HL-60 (cell line): ENCODE data around the gene UBE2E3.

Experiments
- DNase-seq, 2 experiments: peaks; one replicate each; pipeline ENCODE4 v3.0.0-alpha.2; 2010 to 2020; ENCODE audit warnings: low read depth in 1 of 2, low spot score in 1 of 2
- H3K27ac ChIP-seq: fragments of 250-450 bp; sonication (Bioruptor Pico); replicated peaks from 2 replicates; pipeline ENCODE4 v1.5.1; 2020; ENCODE audit warnings: mild to moderate bottlenecking, moderate library complexity
- H3K27me3 ChIP-seq: fragments of 250-450 bp; sonication (Bioruptor Pico); 2 replicates; pipeline ENCODE4 v1.5.1; 2021; ENCODE audit warnings: mild to moderate bottlenecking, moderate library complexity; ENCODE audit not compliant: insufficient read depth, poor library complexity, severe bottlenecking
- H3K4me3 ChIP-seq: replicated peaks from 2 replicates; pipeline ENCODE4 v1.5.1; 2011; ENCODE audit warnings: mild to moderate bottlenecking, control low read depth, low read length; ENCODE audit not compliant: insufficient read depth
- CTCF ChIP-seq: IDR thresholded peaks from one replicate; pipeline ENCODE4 v1.5.1; 2011; ENCODE audit warnings: low read length, control low read depth, inconsistent platforms; ENCODE audit not compliant: insufficient read depth
- GABPA ChIP-seq: IDR thresholded peaks from 2 replicates; pipeline ENCODE4 v1.6.1; 2012; ENCODE audit warnings: low read depth
- POLR2AphosphoS5 ChIP-seq: IDR thresholded peaks from 2 replicates; pipeline ENCODE4 v1.6.1; 2012; ENCODE audit warnings: low read depth
- SPI1 ChIP-seq: IDR thresholded peaks from 2 replicates; pipeline ENCODE4 v1.6.1; 2012; ENCODE audit warnings: low read depth, mild to moderate bottlenecking, borderline replicate concordance
- TF ChIP-seq, protein P1 (sequence below): IDR thresholded peaks from 2 replicates; pipeline ENCODE4 v1.6.1; 2012; ENCODE audit warnings: low read depth; ENCODE audit not compliant: insufficient replicate concordance

UBE2E3 gene

DNA sequence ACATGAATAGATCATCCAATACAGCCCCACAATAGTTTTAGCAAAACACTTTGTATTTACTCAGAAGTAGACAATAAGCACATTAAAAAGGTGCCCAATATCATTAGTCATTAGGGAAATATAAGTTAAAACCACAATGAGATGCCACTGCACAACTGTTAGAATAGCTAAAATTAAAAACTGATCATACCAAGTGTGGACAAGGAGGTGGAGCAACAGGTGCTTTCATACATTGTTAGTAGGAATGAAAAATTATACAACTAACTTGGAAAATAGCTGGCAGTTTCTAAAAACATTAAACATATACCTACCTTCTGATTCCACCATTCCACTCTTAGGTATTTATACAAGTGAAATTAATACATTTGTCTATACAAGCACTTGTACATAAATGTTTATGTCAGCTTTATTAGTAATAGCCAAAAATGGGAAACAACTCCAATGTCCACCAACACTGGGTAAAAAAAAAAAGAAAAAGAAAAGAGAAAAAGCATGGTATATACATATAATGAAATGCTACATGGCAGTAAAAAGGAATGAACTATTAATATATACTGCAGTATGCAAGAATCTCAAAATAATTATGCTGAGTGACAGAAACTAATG lies 27.6 kb upstream of the UBE2E3 start:
- H3K4me3 ChIP-seq, result no peak overlapping the region
- no peak overlapping the region for H3K27ac ChIP-seq
- no peaks in the 10 kb centered on the region for H3K27me3 ChIP-seq
- no peak for DNase-seq
- TF ChIP-seq GABPA, result no peak
- TF ChIP-seq POLR2AphosphoS5, result no peak
- no peak for TF ChIP-seq SPI1
- TF ChIP-seq, protein P1, sequence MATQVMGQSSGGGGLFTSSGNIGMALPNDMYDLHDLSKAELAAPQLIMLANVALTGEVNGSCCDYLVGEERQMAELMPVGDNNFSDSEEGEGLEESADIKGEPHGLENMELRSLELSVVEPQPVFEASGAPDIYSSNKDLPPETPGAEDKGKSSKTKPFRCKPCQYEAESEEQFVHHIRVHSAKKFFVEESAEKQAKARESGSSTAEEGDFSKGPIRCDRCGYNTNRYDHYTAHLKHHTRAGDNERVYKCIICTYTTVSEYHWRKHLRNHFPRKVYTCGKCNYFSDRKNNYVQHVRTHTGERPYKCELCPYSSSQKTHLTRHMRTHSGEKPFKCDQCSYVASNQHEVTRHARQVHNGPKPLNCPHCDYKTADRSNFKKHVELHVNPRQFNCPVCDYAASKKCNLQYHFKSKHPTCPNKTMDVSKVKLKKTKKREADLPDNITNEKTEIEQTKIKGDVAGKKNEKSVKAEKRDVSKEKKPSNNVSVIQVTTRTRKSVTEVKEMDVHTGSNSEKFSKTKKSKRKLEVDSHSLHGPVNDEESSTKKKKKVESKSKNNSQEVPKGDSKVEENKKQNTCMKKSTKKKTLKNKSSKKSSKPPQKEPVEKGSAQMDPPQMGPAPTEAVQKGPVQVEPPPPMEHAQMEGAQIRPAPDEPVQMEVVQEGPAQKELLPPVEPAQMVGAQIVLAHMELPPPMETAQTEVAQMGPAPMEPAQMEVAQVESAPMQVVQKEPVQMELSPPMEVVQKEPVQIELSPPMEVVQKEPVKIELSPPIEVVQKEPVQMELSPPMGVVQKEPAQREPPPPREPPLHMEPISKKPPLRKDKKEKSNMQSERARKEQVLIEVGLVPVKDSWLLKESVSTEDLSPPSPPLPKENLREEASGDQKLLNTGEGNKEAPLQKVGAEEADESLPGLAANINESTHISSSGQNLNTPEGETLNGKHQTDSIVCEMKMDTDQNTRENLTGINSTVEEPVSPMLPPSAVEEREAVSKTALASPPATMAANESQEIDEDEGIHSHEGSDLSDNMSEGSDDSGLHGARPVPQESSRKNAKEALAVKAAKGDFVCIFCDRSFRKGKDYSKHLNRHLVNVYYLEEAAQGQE, result no peak
- no peak for TF ChIP-seq CTCF

DNA sequence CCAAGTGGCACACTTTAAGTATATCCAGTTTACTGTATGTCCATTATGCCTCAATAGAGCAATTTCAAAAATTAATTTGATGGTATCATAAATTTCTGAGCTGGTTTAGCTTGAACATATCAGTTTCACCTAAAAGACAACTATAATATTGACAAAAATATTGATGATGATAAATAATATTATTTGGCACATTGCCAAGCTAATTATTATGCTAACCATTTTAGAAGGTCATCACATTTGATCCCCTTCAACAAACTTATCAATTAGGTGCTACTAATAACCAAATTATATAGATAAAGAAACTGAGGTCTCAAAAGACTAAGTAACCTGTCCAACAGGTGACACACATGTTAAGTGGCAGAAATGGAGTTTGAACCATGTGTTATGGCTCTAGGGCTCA lies 26.9 kb upstream of the UBE2E3 start:
- Histone ChIP-seq H3K27me3 (no peaks in the 10 kb centered on the region), H3K4me3 (no peak overlapping the region), H3K27ac (no peak overlapping the region)
- DNase-seq, result no peak
- TF ChIP-seq SPI1 (no peak), CTCF (no peak), GABPA (no peak), POLR2AphosphoS5 (no peak)
- TF ChIP-seq, protein P1, result no peak

DNA sequence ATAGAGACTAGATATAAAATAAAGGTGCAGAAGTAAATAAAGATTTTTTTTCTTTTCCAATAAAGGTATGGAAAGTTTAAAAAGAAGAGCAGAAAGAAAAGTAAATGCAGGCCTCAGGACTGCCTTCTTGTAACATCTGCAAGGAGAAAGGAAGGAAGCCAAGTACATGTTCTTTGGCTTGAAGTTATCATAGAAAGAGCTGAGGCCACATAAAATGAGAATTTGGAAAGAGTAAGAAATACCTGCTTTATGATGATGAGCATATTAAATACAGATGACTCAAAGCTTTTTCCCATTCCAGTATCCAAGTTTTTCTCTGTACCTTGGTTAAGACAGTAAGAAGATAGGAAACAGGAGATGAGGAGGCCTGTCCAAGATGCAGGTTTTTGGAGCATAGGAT lies 25.3 kb upstream of the UBE2E3 start:
- TF ChIP-seq POLR2AphosphoS5, result no peak
- TF ChIP-seq CTCF, result no peak
- no peak for TF ChIP-seq GABPA
- TF ChIP-seq, protein P1, result no peak
- no peak for TF ChIP-seq SPI1
- no peak for DNase-seq
- H3K4me3 ChIP-seq, result no peak overlapping the region

More for the DNA sequence above, 25.3 kb upstream of the UBE2E3 start:
- H3K27me3 ChIP-seq, result no peaks in the 10 kb centered on the region
- no peak overlapping the region for H3K27ac ChIP-seq
